Stimulated activated naive CD8-positive, alpha-beta T cell treated with anti-CD3 and anti-CD28 coated beads, Interleukin-15, amount 100 ng/mL, for 72 hours (primary cell): ENCODE data around the gene CLPTM1L.

ENCODE experiments used
- ATAC-seq: fragments of 150-1000 bp; cut with Tn5 transposase; 2 replicates; pipeline ENCODE4 v1.10.0; 2021; ENCODE audit warnings: mild to moderate bottlenecking, moderate library complexity
- DNase-seq, 2 donors: peaks; one replicate each; pipeline ENCODE4 v3.0.0; 2021 to 2022
- H3K27ac Mint-ChIP-seq, 2 donors: one replicate each; pipeline ENCODE4 v1.8.0; 2022; ENCODE audit warnings: mild to moderate bottlenecking in 2 of 2, mixed read lengths in 2 of 2, moderate library complexity in 2 of 2
- H3K27me3 Mint-ChIP-seq: one replicate; pipeline ENCODE4 v1.8.0; 2022; ENCODE audit warnings: mixed read lengths
- H3K4me1 Mint-ChIP-seq: one replicate; pipeline ENCODE4 v1.8.0; 2022; ENCODE audit warnings: mild to moderate bottlenecking, mixed read lengths
- H3K4me3 Mint-ChIP-seq, 2 donors: one replicate each; pipeline ENCODE4 v1.8.0; 2022; ENCODE audit warnings: mild to moderate bottlenecking in 2 of 2, mixed read lengths in 2 of 2, moderate library complexity in 1 of 2
- H3K9me3 Mint-ChIP-seq, 2 donors: one replicate each; pipeline ENCODE4 v1.8.0; 2022; ENCODE audit warnings: mixed read lengths in 2 of 2

The CLPTM1L gene

DNA sequence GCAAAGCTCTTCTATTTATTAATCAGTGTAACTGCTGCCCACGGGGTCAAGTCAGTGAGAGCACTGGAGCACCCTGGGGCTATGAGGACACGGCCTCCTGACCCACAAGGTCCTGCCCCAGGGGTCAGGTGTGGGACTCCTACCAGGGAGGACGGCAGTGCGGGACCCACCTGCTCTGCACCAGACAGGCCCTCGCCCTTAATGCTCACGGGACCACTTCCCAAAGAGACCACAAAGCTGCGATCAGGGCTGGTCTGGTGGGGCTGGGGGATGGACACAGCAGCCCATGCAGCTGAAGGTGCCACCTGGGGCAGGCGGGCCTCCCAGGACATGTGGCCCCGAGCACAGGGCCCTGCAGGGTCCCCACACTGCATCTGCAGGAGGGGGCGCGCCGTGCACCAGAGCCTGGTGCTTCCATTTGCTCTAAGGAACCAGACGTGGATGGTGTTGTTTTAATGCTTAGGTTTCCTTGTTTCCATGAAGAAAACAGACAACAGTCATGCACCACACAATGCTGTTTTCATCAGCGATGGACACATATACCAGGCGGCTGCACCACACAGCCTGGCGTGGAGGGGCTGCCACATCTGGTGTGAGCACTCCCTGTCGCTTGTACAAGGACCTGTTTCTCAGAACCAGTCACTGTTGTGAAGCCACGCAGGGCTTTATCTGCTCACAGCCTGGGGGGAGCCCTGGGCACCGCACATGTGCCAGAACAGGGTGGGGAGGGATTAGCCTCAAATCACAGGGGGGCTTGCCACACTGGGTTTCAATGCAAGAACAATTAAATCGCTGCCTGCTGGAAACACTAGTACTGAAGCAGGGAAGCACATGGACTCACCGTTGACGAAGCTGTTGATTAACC, 22.6 kb downstream of the CLPTM1L start:
- ATAC-seq (peak; percentile 34), DNase-seq (no peak)
- Mint-ChIP-seq H3K9me3 (no peaks in the 10 kb centered on the region), H3K4me1 (peaks cover 16% of the 10 kb centered on the region), H3K27ac (peak overlapping the region in 1 of 2 donors; percentile 19), H3K27me3 (no peaks in the 10 kb centered on the region), H3K4me3 (no peak overlapping the region)

DNA sequence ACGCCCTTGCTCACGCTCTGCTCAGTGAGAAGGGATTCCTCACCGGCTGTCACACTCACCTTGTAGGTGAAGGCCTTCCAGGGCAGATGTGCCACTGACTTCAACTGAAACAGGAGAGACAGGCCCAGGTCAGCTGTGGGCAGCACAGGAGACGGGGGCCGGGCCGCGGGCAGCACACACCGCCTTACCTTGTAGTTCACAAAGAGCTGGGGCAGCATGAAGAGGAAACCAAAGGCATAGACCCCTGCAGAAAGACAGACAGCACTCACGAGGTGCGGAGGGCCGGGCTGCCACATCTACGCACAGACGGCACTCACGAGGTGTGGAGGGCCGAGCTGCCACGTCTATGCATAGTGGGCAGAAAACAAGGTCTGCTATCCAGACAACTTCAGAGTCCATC, 23.3 kb downstream of the CLPTM1L start:
- H3K4me1 Mint-ChIP-seq = peaks cover 23% of the 10 kb centered on the region
- DNase-seq (no peak), ATAC-seq (no peak)
- no peak overlapping the region for H3K27ac Mint-ChIP-seq
- no peaks in the 10 kb centered on the region for H3K27me3 Mint-ChIP-seq
- no peak overlapping the region for H3K4me3 Mint-ChIP-seq
- no peaks in the 10 kb centered on the region for H3K9me3 Mint-ChIP-seq

DNA sequence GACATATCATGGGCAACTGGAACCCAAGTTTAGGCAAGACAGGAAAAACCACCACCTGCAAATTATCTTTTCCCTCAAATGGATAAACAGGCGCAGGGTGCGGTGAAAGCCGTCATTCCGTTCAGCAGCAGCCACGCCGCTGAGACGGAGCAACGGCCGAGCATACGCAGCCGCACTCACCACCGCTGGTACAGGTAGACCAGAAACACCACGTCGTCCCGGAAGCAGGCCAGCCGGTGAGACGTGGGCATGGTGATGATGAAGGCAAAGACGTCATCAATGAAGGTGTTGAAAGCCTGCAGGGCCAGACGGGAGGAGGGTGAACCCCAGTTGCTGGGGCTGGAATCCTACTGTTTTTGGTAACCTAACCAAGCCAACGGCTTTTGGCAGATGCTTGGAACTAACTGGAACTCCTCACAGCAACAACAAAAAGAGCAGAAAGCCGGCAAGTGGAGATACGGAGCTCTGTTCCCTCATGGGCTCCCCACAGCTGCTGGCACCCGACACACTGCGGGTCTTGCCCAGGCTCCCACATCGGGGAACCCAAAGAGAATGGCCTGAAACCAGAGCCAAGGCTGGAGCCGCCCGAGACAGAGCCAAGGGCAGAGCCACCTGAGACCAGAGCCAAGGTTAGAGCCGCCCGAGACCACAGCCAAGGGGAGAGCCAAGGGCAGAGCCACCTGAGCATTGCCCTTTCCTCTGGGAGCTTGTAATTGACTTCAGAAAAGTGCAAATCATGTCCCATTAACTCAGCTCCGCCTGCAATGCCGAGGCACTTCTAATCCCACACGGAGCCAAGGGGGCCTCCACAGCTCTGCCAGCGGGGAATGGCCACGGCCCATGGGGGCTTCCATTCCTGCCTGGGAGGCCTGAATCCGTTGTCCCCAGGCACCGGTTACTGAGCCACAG, 24.2 kb downstream of the CLPTM1L start:
- no peaks in the 10 kb centered on the region for H3K27me3 Mint-ChIP-seq
- DNase-seq (no peak), ATAC-seq (no peak)
- no peak overlapping the region for H3K27ac Mint-ChIP-seq
- no peak overlapping the region for H3K4me3 Mint-ChIP-seq
- H3K9me3 Mint-ChIP-seq = no peaks in the 10 kb centered on the region
- peaks cover 32% of the 10 kb centered on the region for H3K4me1 Mint-ChIP-seq

DNA sequence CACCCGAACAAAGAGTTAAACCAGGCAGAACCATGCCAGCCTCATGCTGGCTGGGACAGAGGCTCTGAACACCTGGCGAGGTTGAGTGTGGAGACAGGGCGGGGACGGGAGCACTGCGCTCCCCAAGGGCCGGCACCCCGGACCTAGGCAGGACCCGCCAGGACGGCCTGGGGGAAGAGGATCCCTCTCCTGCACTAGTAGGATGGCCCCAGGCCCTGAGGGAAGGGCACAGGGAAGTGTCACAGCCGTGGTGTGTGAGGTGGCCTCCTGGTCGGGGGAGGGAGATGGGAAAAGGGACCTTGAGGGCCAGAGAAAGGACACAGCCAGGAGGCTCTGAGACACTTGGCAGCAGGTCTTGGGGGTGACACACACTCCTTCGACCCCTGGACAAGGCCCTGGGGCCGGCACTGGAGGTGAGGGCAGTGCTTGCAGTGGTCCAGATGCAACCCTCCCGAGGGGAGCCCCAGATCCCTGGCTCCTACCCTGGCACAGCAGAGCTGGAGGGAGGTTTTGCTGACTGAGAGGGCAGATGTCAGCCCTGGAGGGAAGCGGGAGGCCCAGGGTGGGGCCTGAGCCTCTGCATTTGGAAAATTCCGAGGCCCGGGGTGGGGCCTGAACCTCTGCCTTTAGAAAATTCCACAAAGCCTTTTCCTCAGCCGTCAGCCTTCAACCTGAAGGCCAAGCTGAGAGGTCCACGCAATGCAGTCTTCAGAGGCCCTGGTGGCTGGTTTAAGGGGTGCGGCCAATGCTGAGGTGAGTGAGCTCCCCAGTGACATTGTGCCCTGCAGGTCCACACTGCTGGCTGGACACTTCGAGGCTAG, 25.3 kb downstream of the CLPTM1L start:
- H3K27me3 Mint-ChIP-seq = no peaks in the 10 kb centered on the region
- no peak overlapping the region for H3K4me3 Mint-ChIP-seq
- DNase-seq (no peak), ATAC-seq (no peak)
- H3K4me1 Mint-ChIP-seq = peaks cover 42% of the 10 kb centered on the region
- H3K27ac Mint-ChIP-seq = no peak overlapping the region
- H3K9me3 Mint-ChIP-seq = no peaks in the 10 kb centered on the region

DNA sequence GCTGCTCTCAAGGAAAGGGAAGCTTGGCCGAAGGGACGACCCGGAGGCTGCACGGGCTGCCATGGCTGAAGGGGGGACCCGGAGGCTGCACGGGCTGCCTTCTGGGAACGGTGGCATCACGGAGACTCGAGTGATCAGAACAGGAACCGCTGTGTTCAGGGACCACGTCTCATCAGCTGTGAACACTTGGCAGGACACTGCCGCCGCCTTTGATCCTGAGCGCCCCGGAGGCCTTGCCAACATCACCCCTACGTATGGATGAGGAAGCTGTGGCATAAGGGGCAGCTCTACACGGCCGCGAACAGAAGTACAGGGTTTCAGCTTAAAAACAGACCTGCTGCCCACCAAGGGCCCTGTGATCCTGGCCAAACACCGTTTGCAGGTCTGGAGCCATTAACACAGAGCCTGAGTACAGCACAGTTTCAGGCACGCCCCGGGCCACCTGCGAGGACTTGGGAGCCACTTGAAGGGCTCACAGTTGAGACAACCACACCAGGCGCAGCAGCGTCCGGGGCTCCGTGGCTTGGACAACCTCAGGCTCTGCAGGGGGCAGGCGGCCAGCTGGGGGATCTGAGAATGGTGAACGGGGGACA, 26.1 kb downstream of the CLPTM1L start:
- Mint-ChIP-seq H3K4me3 (no peak overlapping the region), H3K9me3 (no peaks in the 10 kb centered on the region), H3K27me3 (peaks cover 7% of the 10 kb centered on the region), H3K27ac (no peak overlapping the region), H3K4me1 (peaks cover 51% of the 10 kb centered on the region)
- ATAC-seq (no peak), DNase-seq (no peak)

DNA sequence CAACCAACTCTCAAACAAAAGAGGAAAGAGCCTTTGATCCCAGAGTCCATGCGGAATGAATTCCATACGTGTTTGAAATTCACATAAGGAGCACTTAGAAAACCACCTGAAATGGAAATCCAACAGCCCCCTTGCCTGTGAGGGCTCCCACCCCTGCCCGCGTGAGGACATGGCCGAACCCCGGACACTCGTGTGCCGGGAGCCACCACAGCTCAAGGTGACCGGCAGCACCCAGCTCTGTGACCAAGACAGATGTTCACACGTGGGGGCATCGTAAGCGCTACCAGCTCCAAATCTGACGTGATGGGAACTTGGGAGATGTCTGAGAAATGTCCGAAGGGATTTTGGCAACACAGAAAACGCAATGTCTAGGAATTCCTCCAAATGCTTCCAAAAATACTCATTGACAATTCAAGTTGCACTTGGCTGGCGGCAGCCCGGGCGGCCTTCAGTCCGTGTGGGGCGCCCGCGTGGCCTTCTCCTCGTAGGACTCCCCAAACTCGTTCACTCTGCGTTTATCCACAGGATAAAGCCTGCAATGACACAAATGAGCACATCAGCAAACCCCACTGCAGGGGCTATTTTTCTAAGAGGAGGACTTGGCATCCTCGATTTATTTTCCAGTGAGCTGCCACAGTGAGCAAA, 26.9 kb downstream of the CLPTM1L start:
- peaks cover 10% of the 10 kb centered on the region for H3K27me3 Mint-ChIP-seq
- ATAC-seq (no peak), DNase-seq (no peak)
- H3K4me1 Mint-ChIP-seq = peaks cover 59% of the 10 kb centered on the region
- no peak overlapping the region for H3K4me3 Mint-ChIP-seq
- no peaks in the 10 kb centered on the region for H3K9me3 Mint-ChIP-seq
- no peak overlapping the region for H3K27ac Mint-ChIP-seq

DNA sequence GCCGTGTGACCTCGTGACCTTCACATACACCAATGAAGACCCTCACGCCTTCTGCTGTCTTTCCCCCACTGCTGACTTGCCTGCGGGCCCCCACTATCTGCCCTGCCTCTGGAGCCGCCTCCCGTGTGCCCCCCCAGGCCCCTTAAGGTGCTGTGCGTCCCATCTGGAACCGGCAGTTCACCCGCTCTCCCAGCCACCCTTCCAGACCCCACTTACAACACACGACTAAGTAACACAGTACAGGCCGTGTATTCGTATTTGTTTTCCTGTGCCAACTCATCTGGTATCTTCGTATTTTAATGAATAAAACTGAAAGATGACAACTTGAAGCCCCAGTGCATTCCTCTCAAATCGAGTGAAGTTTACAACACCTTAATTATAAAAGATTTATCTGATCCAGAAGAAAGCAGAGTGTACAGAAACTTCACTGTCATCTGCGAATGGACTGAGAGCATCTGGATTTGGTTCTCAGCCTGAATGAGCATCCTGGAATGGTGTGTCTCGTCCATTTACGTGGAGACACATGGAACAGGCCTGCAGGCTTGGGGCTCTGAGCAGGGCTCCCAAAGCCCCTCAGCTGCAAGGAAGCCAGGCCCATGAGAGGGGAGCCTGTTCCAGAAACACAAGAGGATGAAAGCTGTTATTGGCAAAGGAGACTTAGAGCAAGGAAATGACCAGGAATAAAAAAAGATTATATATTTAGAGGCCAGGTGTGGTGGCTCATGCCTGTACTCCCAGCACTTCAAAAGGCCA, 28.1 kb downstream of the CLPTM1L start:
- Mint-ChIP-seq H3K9me3 (no peaks in the 10 kb centered on the region), H3K27me3 (peaks cover 10% of the 10 kb centered on the region), H3K4me3 (peak overlapping the region; percentile 69 to 82), H3K27ac (peak overlapping the region; percentile 8 to 72), H3K4me1 (peaks cover 71% of the 10 kb centered on the region)
- ATAC-seq (peak; percentile 1), DNase-seq (no peak)

DNA sequence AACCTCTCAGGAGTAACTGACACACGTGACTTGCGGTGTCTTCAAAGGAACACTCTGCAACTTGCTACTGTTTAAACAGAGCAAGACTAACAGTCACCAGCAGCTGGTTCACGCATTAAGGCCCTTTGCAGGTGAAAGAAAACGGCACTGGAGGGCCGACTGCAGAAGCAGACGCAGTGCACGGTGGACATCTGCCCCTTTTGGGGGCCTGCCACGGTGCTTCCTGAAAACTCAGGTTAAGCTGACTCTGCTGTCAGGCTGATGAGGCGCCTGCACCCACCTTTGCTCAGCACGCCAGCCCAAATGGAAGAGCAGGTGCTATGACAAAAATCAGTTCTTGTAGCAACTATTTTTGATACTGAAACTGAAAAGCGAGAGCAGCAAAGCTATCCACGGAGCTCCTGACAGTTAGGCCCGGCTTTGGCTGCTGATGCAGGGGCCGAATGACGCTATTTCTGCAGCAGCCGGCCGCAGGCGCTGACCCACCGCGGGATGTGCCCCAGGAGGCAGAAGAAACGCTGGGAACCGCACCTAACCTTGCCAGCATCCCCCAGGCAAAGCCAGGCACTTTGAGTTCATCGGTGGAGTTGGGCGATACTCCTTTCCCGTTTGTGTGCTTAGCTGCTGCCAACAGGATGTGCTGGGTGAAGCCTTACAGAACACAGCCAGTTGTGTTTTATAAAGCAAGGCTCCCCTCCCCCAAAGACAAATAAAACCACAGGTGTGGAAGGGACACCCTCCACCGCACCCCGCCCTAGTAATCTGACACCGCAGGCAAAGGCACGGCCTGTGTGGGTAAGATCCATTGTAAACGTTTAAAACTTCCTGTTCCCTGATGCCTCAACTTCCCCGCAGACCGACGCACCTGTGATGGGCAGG, 29.0 kb downstream of the CLPTM1L start:
- peak; percentile 45 to 47 for DNase-seq
- Mint-ChIP-seq H3K27me3 (peaks cover 10% of the 10 kb centered on the region), H3K9me3 (no peaks in the 10 kb centered on the region), H3K4me1 (peaks cover 79% of the 10 kb centered on the region), H3K4me3 (peak overlapping the region; percentile 69 to 82), H3K27ac (peak overlapping the region; percentile 49 to 72)
- ATAC-seq = peak; percentile 69

DNA sequence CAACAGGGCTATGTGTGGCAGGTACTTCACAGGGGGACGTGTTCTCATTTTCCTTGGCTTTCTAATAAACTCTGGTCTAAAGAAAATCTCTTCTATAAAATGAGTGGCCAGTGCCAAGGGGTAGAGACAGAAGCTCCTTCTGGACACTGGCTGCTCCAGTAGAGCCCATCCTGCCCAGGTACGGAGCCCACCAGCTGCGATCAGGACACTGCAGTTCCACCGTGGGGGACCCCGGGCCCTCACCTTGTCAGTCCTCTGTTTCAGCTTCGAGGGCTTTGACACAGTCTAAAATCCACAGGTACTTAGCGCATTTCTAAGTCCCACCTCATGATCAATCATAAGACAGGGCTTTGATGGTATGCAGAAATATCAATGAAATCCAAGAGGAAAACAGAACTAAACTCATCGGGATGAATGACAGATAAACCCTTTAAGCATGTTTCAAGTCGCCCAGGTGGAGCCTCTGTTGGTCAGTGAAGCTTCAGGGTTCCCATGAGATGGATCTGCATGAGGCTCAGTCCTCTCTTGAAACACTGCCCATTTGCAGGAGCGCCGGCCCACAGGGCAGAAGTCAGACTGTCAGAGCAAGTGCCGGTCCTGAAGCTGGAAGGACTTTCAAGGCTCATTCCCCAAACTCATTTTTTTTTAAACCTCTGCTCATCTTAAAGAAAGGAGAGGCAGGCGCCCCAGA, 29.7 kb downstream of the CLPTM1L start:
- Mint-ChIP-seq H3K4me3 (peak overlapping the region; percentile 69 to 82), H3K9me3 (peaks cover 4 to 7% of the 10 kb centered on the region in 2 donors), H3K27ac (peak overlapping the region in 1 of 2 donors; percentile 49), H3K4me1 (peaks cover 81% of the 10 kb centered on the region), H3K27me3 (peaks cover 14% of the 10 kb centered on the region)
- DNase-seq (no peak), ATAC-seq (no peak)

DNA sequence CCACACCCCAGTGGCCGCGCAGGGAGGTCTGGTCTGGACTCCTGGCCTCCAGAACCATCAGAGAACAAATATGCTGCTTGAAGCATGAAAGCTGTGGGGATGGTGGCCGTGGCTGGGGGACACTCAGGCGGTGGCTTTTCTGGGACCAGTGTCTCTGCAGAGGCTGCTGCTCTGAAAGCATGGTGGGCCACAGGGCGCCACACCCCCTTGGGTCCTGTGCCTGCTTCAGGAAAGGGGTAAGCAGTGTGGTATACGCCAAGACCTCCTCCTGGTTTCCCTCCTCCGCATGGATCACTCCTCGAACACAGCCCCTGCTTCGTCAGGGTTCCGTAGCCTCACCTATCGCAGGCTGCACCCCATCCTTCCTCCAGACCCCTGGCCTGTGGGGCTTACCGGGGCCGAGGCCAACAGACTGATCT, 30.3 kb downstream of the CLPTM1L start:
- Mint-ChIP-seq H3K27me3 (peaks cover 17% of the 10 kb centered on the region), H3K4me3 (no peak overlapping the region), H3K27ac (no peak overlapping the region), H3K9me3 (peaks cover 6 to 10% of the 10 kb centered on the region in 2 donors), H3K4me1 (peaks cover 81% of the 10 kb centered on the region)
- ATAC-seq (no peak), DNase-seq (no peak)

DNA sequence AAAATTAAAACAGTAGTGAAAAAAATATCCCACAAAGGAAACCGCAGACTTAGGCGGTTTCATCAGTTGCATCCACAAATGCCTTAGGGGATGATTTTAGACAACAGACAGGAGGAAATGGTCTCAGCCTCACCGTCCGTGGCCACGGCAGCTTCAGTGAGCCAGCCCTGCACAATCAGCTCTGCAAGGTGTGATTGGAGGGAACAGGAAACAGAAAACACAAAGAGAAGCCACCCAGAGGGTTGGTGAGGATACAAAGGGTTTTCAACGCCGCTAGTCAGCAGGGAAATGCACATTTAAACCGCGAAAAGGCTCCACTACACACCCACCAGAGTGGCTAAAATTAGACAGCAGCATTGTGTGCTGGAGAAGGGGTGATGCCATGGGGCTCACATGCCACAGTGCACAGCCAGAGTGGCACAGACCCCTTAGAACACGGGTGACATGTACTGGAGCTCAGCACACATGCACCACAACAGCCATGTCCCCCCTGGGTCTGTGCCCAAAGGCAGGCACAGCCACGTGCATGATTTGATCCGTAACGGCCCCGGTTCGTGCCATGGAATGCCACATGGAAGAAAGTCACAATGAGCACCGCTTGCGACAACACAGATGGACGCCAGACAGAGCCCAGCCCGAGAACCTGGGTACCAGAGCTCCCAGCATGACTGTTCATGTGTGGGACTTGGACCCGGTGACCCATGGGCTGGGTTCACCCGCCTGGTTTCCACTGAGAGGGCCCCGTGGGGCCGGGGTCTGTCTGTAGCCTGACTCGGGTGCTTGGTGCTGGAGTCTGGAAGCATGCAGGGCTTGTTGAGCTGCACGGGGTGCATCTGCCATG, 31.7 kb downstream of the CLPTM1L start:
- peak overlapping the region; percentile 51 to 63 for H3K4me3 Mint-ChIP-seq
- peaks cover 6 to 10% of the 10 kb centered on the region in 2 donors for H3K9me3 Mint-ChIP-seq
- no peak overlapping the region for H3K27ac Mint-ChIP-seq
- peaks cover 79% of the 10 kb centered on the region for H3K4me1 Mint-ChIP-seq
- peak; percentile 80 for ATAC-seq
- peaks cover 17% of the 10 kb centered on the region for H3K27me3 Mint-ChIP-seq
- DNase-seq = peak in 1 of 2 donors; percentile 65

DNA sequence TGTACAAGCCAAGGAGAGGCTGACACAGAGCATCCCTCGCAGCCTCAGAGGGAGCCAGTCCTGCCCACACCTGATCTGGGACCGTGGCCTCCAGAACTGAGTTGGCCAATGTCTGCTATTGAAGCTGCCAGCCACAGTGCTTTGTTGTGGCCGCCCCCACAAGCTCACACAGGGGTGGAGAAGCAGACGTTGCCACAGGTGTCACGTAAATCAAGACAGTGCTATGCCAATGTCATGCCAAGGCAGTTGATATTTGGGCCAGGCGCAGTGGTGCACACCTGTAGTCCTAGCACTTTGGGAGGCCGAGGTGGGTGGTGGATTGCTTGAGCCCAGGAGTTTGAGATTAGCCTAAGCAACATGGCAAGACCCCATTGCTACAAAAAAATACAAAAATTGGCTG, 32.7 kb downstream of the CLPTM1L start:
- Mint-ChIP-seq H3K4me3 (peak overlapping the region in 1 of 2 donors; percentile 58), H3K4me1 (peaks cover 71% of the 10 kb centered on the region), H3K9me3 (peaks cover 6 to 10% of the 10 kb centered on the region in 2 donors), H3K27me3 (peaks cover 17% of the 10 kb centered on the region), H3K27ac (no peak overlapping the region)
- ATAC-seq = no peak
- DNase-seq = no peak
